AG08396 (cell line): ENCODE measurements around the gene AGO4.

Experiments
- DNase-seq: peaks from one replicate; pipeline ENCODE4 v3.0.0; 2012; ENCODE audit warnings: low spot score, mixed read lengths

AGO4 gene

GRCh38 chr1:35894656-35895055 lies 86.8 kb downstream of the AGO4 start:
- no peak for DNase-seq

GRCh38 chr1:35899941-35900340 lies 92.1 kb downstream of the AGO4 start:
- DNase-seq, result no peak

GRCh38 chr1:35901235-35901634 lies 93.4 kb downstream of the AGO4 start:
- no peak for DNase-seq

GRCh38 chr1:35902671-35903070 lies 94.9 kb downstream of the AGO4 start:
- DNase-seq, result no peak
